ENCODE results near the gene SARM1. TPM values are rescaled to one million over a fixed set of nuclear protein-coding genes. Genes with fewer than 3 reads are reported as not detected.

SARM1 gene
- total RNA-seq, 4 donors from 2014 or later = 10.3 to 20.2 (median 16.3) TPM

GRCh38 chr17:28391401-28391800 is 19.9 kb downstream of the SARM1 start:
- TF ChIP-seq POLR2A (IDR thresholded peaks at IDR 0.05) = no peak
- TF ChIP-seq, protein P1, sequence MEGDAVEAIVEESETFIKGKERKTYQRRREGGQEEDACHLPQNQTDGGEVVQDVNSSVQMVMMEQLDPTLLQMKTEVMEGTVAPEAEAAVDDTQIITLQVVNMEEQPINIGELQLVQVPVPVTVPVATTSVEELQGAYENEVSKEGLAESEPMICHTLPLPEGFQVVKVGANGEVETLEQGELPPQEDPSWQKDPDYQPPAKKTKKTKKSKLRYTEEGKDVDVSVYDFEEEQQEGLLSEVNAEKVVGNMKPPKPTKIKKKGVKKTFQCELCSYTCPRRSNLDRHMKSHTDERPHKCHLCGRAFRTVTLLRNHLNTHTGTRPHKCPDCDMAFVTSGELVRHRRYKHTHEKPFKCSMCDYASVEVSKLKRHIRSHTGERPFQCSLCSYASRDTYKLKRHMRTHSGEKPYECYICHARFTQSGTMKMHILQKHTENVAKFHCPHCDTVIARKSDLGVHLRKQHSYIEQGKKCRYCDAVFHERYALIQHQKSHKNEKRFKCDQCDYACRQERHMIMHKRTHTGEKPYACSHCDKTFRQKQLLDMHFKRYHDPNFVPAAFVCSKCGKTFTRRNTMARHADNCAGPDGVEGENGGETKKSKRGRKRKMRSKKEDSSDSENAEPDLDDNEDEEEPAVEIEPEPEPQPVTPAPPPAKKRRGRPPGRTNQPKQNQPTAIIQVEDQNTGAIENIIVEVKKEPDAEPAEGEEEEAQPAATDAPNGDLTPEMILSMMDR (IDR thresholded peaks at IDR 0.05) = no peak
- no peak for DNase-seq
- H3K9me3 ChIP-seq = no peaks in the 10 kb centered on the region
- no peaks in the 10 kb centered on the region for H3K27me3 ChIP-seq
- no peak overlapping the region for H3K4me3 ChIP-seq (replicated peaks in 1 of 3)
- WGBS, 2 donors = 50 to 79% methylated on average over 2 of the region's 2 CpGs
- intact Hi-C loops (cut with DNase I) = no loop called here
- H3K36me3 ChIP-seq = peaks cover 20 to 23% of the 10 kb centered on the region in 2 donors
- H3K27ac ChIP-seq = no peak overlapping the region
- H3K4me1 ChIP-seq = no peaks in the 10 kb centered on the region

GRCh38 chr17:28392491-28392890 is 21.0 kb downstream of the SARM1 start:
- intact Hi-C loops (cut with DNase I) = no loop called here
- H3K4me1 ChIP-seq = no peaks in the 10 kb centered on the region
- H3K27ac ChIP-seq = no peak overlapping the region
- H3K4me3 ChIP-seq (replicated peaks in 1 of 3) = no peak overlapping the region
- H3K9me3 ChIP-seq = no peaks in the 10 kb centered on the region
- H3K27me3 ChIP-seq = no peaks in the 10 kb centered on the region
- WGBS, 2 donors = 78% methylated on average over 10 of the region's 10 CpGs
- no peak for DNase-seq
- TF ChIP-seq POLR2A (IDR thresholded peaks at IDR 0.05) = no peak
- TF ChIP-seq, protein P1 (IDR thresholded peaks at IDR 0.05) = no peak
- peaks cover 20 to 23% of the 10 kb centered on the region in 2 donors for H3K36me3 ChIP-seq

DNA sequence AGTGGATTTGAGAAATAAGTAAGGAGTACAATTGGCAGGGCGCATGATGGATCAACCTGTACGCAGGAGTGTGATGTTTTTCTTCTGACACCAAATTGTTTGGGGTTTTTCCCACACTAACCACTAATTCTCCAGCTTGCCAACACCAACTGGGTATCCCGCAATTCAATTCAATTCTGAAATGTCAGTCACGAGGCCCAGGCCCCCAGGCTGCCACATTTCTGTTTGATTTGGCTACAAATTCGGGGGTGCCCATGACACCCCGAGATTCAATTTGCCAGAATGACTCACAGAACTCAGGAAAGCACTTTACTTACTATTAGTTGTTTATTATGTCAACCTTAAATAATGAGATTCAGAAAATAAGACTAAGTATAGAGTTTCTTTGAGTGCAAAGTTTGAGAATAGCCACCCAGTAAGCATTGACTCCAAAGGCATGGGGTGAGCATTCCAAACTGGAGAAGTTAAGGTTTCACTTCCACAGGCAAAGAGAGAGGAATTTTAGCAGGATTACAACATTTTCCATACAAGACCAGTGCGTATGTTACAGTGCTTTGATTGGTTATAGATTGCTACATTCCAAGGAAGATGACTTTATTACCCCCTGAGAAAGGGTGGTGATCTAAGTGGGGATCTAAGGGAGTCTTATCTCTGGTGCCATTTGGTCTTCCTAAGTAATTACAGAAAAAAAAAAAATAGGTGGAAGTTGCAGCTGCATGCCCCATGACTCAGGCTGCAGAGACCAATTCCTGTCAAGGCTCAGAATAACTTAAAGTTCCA is 23.0 kb downstream of the SARM1 start:
- Histone ChIP-seq H3K9me3 (no peaks in the 10 kb centered on the region), H3K4me3 (replicated peaks in 1 of 3) (no peak overlapping the region), H3K27me3 (no peaks in the 10 kb centered on the region), H3K4me1 (peaks cover 3 to 13% of the 10 kb centered on the region in 2 donors), H3K27ac (no peak overlapping the region), H3K36me3 (peaks cover 10 to 14% of the 10 kb centered on the region in 2 donors)
- 80 to 83% methylated on average over 7 of the region's 7 CpGs for WGBS, 2 donors
- TF ChIP-seq, protein P1 (IDR thresholded peaks at IDR 0.05) = no peak
- no peak for TF ChIP-seq POLR2A (IDR thresholded peaks at IDR 0.05)
- intact Hi-C loops (cut with DNase I) = no loop called here
- no peak for DNase-seq

DNA sequence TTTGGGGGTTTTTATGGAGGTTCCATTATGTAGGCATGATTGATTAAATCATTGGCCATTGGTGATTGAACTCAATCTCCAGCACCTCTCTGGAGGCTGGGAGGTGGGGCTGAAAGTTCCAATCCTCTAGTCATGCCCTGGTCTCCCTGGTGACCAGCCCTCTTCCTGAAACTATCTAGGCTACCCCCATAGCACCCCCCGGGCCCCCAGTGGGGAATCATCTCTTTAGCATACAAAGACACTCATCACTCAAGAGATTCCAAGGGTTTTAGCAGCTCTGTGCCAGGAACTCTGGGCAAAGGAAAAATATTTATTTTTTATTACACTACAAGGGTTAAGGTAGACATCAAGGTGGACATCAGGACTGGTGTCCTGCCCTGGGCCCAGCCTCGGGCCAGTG is 23.9 kb downstream of the SARM1 start:
- Histone ChIP-seq H3K27ac (no peak overlapping the region), H3K4me3 (replicated peaks in 1 of 3) (no peak overlapping the region), H3K4me1 (peaks cover 3 to 13% of the 10 kb centered on the region in 2 donors), H3K27me3 (no peaks in the 10 kb centered on the region), H3K9me3 (no peaks in the 10 kb centered on the region), H3K36me3 (peaks cover 5 to 9% of the 10 kb centered on the region in 2 donors)
- DNase-seq = no peak
- TF ChIP-seq POLR2A (IDR thresholded peaks at IDR 0.05) = no peak
- TF ChIP-seq, protein P1 (IDR thresholded peaks at IDR 0.05) = no peak
- intact Hi-C loops (cut with DNase I) = no loop called here
- WGBS, 2 donors = 50 to 78% methylated on average over 2 of the region's 2 CpGs

- intact Hi-C loops (cut with DNase I) = no loop called here
- Histone ChIP-seq H3K4me3 (replicated peaks in 1 of 3) (no peak overlapping the region), H3K27me3 (no peaks in the 10 kb centered on the region), H3K4me1 (peaks cover 3 to 13% of the 10 kb centered on the region in 2 donors), H3K27ac (no peak overlapping the region), H3K36me3 (peaks cover 4 to 5% of the 10 kb centered on the region in 2 donors), H3K9me3 (no peaks in the 10 kb centered on the region)
- no peak for DNase-seq
- WGBS, 2 donors = 82 to 86% methylated on average over 2 to 5 of the region's 6 CpGs
- TF ChIP-seq POLR2A (IDR thresholded peaks at IDR 0.05) = no peak
- TF ChIP-seq, protein P1 (IDR thresholded peaks at IDR 0.05) = no peak
These were observed 24.5 kb downstream of the SARM1 start for GRCh38 chr17:28395968-28396367.

Data from thyroid gland (tissue), 4 donors.